HepG2 (cell line): ENCODE results near the gene NFAT5. TPM values are rescaled to one million over a fixed set of nuclear protein-coding genes. Genes with fewer than 3 reads are reported as not detected.
A peak's percentile ranks its signal among the peaks of the same experiment; 100 is the strongest.

Experiments
- CEBPG ChIP-seq: IDR thresholded peaks from 2 replicates; pipeline ENCODE4 v1.6.1; 2016
- CREB1 ChIP-seq, 2 experiments: fragments of 450-650 bp in 1 of 2; IDR thresholded peaks; 2 replicates each; pipeline ENCODE4 v1.6.1; 2016 to 2017; ENCODE audit warnings: control low read depth in 1 of 2, mild to moderate bottlenecking in 1 of 2, missing compliant biosample characterization in 1 of 2, missing genetic modification characterization in 1 of 2
- DPF2 ChIP-seq: sonication (generic); formaldehyde crosslinking; IDR thresholded peaks from 2 replicates; pipeline ENCODE4 v1.4.0; 2020; ENCODE audit warnings: mild to moderate bottlenecking, low read depth, missing genetic modification reagents, borderline replicate concordance
- ESRRA ChIP-seq: sonication (generic); formaldehyde crosslinking; IDR thresholded peaks from 2 replicates; pipeline ENCODE4 v1.5.1; 2020; ENCODE audit warnings: mild to moderate bottlenecking, low read depth, missing genetic modification reagents
- GTF3A ChIP-seq: sonication (generic); formaldehyde crosslinking; conservative IDR thresholded peaks from 2 replicates; pipeline ENCODE4 v1.4.0; 2020; ENCODE audit warnings: mild to moderate bottlenecking, missing genetic modification reagents
- HDAC2 ChIP-seq: sonication (generic); formaldehyde crosslinking; IDR thresholded peaks from 2 replicates; pipeline ENCODE4 v1.4.0; 2020; ENCODE audit warnings: missing genetic modification reagents
- HES4 ChIP-seq: sonication (generic); formaldehyde crosslinking; IDR thresholded peaks from 2 replicates; pipeline ENCODE4 v1.9.0; 2021; ENCODE audit warnings: mild to moderate bottlenecking, missing genetic modification reagents, borderline replicate concordance
- HNRNPH1 ChIP-seq: fragments of 200-400 bp; formaldehyde crosslinking; optimal IDR thresholded peaks from 2 replicates; pipeline ENCODE3; 2017; ENCODE audit warnings: mild to moderate bottlenecking, low read depth, low read length
- HNRNPLL ChIP-seq: fragments of 200-400 bp; formaldehyde crosslinking; IDR thresholded peaks from 2 replicates; pipeline ENCODE4 v1.6.1; 2017; ENCODE audit warnings: mild to moderate bottlenecking, low read depth, low read length; ENCODE audit not compliant: poor library complexity, severe bottlenecking
- MEIS1 ChIP-seq: sonication (generic); formaldehyde crosslinking; IDR thresholded peaks from 2 replicates; pipeline ENCODE4 v1.9.0; 2021; ENCODE audit warnings: mild to moderate bottlenecking, missing genetic modification reagents, moderate library complexity, borderline replicate concordance
- NFYB ChIP-seq: sonication (generic); formaldehyde crosslinking; IDR thresholded peaks from 2 replicates; pipeline ENCODE4 v1.4.0; 2020; ENCODE audit warnings: missing genetic modification reagents
- PATZ1 ChIP-seq: sonication (generic); formaldehyde crosslinking; IDR thresholded peaks from 2 replicates; pipeline ENCODE4 v1.4.0; 2020; ENCODE audit warnings: missing genetic modification reagents
- POLR2AphosphoS2 ChIP-seq: IDR thresholded peaks from 2 replicates; pipeline ENCODE4 v1.6.1; 2011; ENCODE audit warnings: low read depth, low read length, improper control_type of control experiment
- POLR2G ChIP-seq: fragments of 200-400 bp; formaldehyde crosslinking; IDR thresholded peaks from 2 replicates; pipeline ENCODE4 v1.6.1; 2018; ENCODE audit warnings: mild to moderate bottlenecking, low read depth, low read length, moderate library complexity
- PRMT3 ChIP-seq: sonication (generic); formaldehyde crosslinking; IDR thresholded peaks from 2 replicates; pipeline ENCODE4 v1.8.1; 2022; ENCODE audit warnings: low read depth, mild to moderate bottlenecking, moderate library complexity, missing genetic modification reagents, borderline replicate concordance
- SALL1 ChIP-seq: sonication (generic); formaldehyde crosslinking; IDR thresholded peaks from 2 replicates; pipeline ENCODE4 v1.8.0; 2022; ENCODE audit warnings: mild to moderate bottlenecking, missing genetic modification reagents
- ZBTB1 ChIP-seq: sonication (generic); formaldehyde crosslinking; IDR thresholded peaks from 2 replicates; pipeline ENCODE4 v1.4.0; 2020; ENCODE audit warnings: missing genetic modification reagents, borderline replicate concordance
- ZFYVE20 ChIP-seq: sonication (generic); formaldehyde crosslinking; IDR thresholded peaks from 2 replicates; pipeline ENCODE4 v1.8.0; 2023; ENCODE audit warnings: low read depth, mild to moderate bottlenecking, moderate library complexity, missing genetic modification reagents, borderline replicate concordance
- ZKSCAN5 ChIP-seq: sonication (generic); formaldehyde crosslinking; IDR thresholded peaks from 2 replicates; pipeline ENCODE4 v1.5.1; 2020; ENCODE audit warnings: mild to moderate bottlenecking, missing genetic modification reagents
- ZMYM4 ChIP-seq: sonication (generic); formaldehyde crosslinking; IDR thresholded peaks from 2 replicates; pipeline ENCODE4 v1.8.1; 2023; ENCODE audit warnings: mild to moderate bottlenecking, missing genetic modification reagents
- ZNF354B ChIP-seq: sonication (generic); formaldehyde crosslinking; IDR thresholded peaks from 2 replicates; pipeline ENCODE4 v1.8.0; 2022; ENCODE audit warnings: mild to moderate bottlenecking, missing genetic modification reagents
- ZNF850 ChIP-seq: sonication (generic); formaldehyde crosslinking; conservative IDR thresholded peaks from 2 replicates; pipeline ENCODE4 v1.9.0; 2021; ENCODE audit warnings: mild to moderate bottlenecking, missing genetic modification reagents
- polyA plus RNA-seq, 8 experiments: library from polyadenylated mRNA; depleted of rRNA in 3 of 8; stranded (reverse) in 7 of 8; unstranded in 1 of 8; fragments of >200 nt; fragmentation: Illumina TruSeq in 4 of 8; extraction: Trizol in 4 of 8; gene quantifications; 2 replicates each; pipeline versions ENCODE4 v1.2.1 to v1.2.3, GENCODE V29; 2011 to 2016; ENCODE audit warnings: low read depth in 4 of 8, missing spikeins in 1 of 8, mixed read lengths in 1 of 8; ENCODE audit not compliant: insufficient read depth in 1 of 8
- total RNA-seq, 5 experiments: library from RNA; depleted of rRNA; stranded (reverse); fragments of >200 nt; fragmentation: Illumina TruSeq; extraction: Trizol; gene quantifications; 2 replicates each; pipeline ENCODE4 v1.2.3, GENCODE V29; 2016; ENCODE audit warnings: low read depth in 1 of 5
- TF ChIP-seq, protein P1 (sequence below): sonication (generic); formaldehyde crosslinking; IDR thresholded peaks from 2 replicates; pipeline ENCODE4 v1.4.0; 2020; ENCODE audit warnings: missing genetic modification reagents; ENCODE audit errors: not compliant biosample characterization
- TF ChIP-seq, protein P2 (sequence below): IDR thresholded peaks from 2 replicates; pipeline ENCODE4 v1.6.1; 2016; ENCODE audit warnings: mild to moderate bottlenecking
- TF ChIP-seq, protein P3 (sequence below): sonication (generic); formaldehyde crosslinking; IDR thresholded peaks from 2 replicates; pipeline ENCODE4 v1.4.0; 2020; ENCODE audit warnings: missing genetic modification reagents

NFAT5 gene
- total and polyA plus RNA-seq, 2 of the 13 experiments (the other 11 are each of a cell fraction or from before 2014, with no cell fraction given) = 20.5 to 54.3 TPM

GRCh38 chr16:69522732-69523404, 42.9 kb upstream of the NFAT5 start (continued):
- TF ChIP-seq, protein P1, sequence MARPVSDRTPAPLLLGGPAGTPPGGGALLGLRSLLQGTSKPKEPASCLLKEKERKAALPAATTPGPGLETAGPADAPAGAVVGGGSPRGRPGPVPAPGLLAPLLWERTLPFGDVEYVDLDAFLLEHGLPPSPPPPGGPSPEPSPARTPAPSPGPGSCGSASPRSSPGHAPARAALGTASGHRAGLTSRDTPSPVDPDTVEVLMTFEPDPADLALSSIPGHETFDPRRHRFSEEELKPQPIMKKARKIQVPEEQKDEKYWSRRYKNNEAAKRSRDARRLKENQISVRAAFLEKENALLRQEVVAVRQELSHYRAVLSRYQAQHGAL (CRISPR knock-in tag) = no peak
- peak; percentile 46; the same call in 1 of the 2 replicates for TF ChIP-seq ZMYM4 (CRISPR knock-in tag)
- TF ChIP-seq HNRNPH1 = no peak
- TF ChIP-seq PRMT3 (CRISPR knock-in tag) = no peak
- no peak for TF ChIP-seq HES4 (CRISPR knock-in tag)
- TF ChIP-seq CREB1 (IDR thresholded peaks at IDR 0.05) = no peak
- TF ChIP-seq CREB1 (CRISPR knock-in tag; IDR thresholded peaks at IDR 0.05) = no peak
- TF ChIP-seq PATZ1 (CRISPR knock-in tag) = no peak
- TF ChIP-seq DPF2 (CRISPR knock-in tag) = no peak
- TF ChIP-seq POLR2AphosphoS2 = no peak
- no peak for TF ChIP-seq ZNF354B (CRISPR knock-in tag)
- TF ChIP-seq ZKSCAN5 (CRISPR knock-in tag) = no peak
- TF ChIP-seq ZFYVE20 (CRISPR knock-in tag) = no peak
- TF ChIP-seq, protein P2, sequence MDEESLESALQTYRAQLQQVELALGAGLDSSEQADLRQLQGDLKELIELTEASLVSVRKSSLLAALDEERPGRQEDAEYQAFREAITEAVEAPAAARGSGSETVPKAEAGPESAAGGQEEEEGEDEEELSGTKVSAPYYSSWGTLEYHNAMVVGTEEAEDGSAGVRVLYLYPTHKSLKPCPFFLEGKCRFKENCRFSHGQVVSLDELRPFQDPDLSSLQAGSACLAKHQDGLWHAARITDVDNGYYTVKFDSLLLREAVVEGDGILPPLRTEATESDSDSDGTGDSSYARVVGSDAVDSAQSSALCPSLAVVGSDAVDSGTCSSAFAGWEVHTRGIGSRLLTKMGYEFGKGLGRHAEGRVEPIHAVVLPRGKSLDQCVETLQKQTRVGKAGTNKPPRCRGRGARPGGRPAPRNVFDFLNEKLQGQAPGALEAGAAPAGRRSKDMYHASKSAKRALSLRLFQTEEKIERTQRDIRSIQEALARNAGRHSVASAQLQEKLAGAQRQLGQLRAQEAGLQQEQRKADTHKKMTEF (CRISPR knock-in tag) = no peak
- TF ChIP-seq POLR2G = no peak
- no peak for TF ChIP-seq SALL1 (CRISPR knock-in tag)
- TF ChIP-seq MEIS1 (CRISPR knock-in tag) = no peak
- TF ChIP-seq ZNF850 = no peak
- no peak for TF ChIP-seq HNRNPLL
- TF ChIP-seq, protein P3, sequence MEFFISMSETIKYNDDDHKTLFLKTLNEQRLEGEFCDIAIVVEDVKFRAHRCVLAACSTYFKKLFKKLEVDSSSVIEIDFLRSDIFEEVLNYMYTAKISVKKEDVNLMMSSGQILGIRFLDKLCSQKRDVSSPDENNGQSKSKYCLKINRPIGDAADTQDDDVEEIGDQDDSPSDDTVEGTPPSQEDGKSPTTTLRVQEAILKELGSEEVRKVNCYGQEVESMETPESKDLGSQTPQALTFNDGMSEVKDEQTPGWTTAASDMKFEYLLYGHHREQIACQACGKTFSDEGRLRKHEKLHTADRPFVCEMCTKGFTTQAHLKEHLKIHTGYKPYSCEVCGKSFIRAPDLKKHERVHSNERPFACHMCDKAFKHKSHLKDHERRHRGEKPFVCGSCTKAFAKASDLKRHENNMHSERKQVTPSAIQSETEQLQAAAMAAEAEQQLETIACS (CRISPR knock-in tag) = no peak
- TF ChIP-seq CEBPG = no peak
- no peak for TF ChIP-seq ESRRA (CRISPR knock-in tag)
- no peak for TF ChIP-seq ZBTB1 (CRISPR knock-in tag)
- no peak for TF ChIP-seq GTF3A
- peak; percentile 69 for TF ChIP-seq NFYB (CRISPR knock-in tag)
- TF ChIP-seq HDAC2 = no peak
